Measurements from ENCODE around the gene AZIN2. TPM values are rescaled to one million over a fixed set of nuclear protein-coding genes. Genes with fewer than 3 reads are reported as not detected.

The AZIN2 gene
- total and polyA plus RNA-seq, 2 donors = 1.7 to 4.2 TPM

DNA sequence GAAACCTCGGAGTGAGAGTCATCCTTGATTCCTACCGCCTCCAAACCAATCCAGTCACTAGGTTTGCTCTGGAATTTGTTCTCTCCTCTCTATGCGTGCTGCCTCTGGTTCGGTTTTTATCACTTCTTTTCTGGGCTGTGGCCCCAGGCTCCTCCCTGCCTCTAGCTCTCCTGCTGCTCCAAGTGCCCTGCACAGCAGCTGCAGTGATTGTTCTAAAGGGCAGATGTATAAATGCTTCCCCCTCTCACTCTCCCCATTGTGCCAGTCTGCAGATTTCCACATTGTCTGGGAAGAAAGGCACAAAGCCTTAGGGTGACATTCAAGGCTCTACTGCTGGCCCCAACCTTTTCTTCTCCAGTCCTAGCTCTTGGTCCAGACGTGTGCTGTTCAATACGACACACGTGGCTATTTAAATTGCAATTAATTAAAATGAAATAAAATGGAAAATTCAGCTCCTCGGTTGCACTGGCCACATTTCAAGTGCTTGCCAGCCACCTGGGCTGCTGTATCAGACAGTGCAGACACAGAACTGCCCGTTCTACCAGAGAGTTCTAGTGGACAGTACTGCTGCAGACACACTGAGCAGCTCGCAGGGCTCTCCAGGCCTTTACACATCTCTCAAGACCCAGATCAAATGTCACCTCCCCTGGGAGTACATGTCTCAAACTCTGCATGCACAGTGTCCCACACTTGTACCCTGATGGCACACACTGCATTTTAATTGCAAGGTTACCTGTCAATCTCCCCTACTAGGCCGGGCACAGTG, 88.5 kb downstream of the AZIN2 start:
- H3K4me1 ChIP-seq (ENCODE audit: control insufficient read depth in 2 of 2, insufficient read depth in 2 of 2, low read length in 2 of 2) = no peaks in the 10 kb centered on the region
- no peak for DNase-seq (ENCODE audit: low read depth in 6 of 9, low spot score in 9 of 9)
- H3K9me3 ChIP-seq (ENCODE audit: control insufficient read depth in 2 of 2, insufficient read depth in 1 of 2, low read length in 1 of 2) = no peaks in the 10 kb centered on the region
- no peak overlapping the region for H3K27ac ChIP-seq (ENCODE audit: low read depth in 1 of 2, low read length in 1 of 2)
- WGBS = 95% methylated on average over 11 of the region's 11 CpGs
- no peak overlapping the region for H3K4me3 ChIP-seq (ENCODE audit: low read length in 2 of 2)
- no peaks in the 10 kb centered on the region for H3K27me3 ChIP-seq (ENCODE audit: control insufficient read depth in 2 of 2, insufficient read depth in 1 of 2, low read length in 1 of 2)
- H3K36me3 ChIP-seq (ENCODE audit: control insufficient read depth in 2 of 2, insufficient read depth in 2 of 2, low read length in 1 of 2) = peaks cover 4 to 9% of the 10 kb centered on the region in 2 donors

Other genes with a start within 250 kb of the AZIN2 start
- 3.5 TPM for gene FNDC5, start 210.2 kb upstream of the AZIN2 start, total RNA-seq
- 0.78 TPM for gene FNDC5, start 210.2 kb upstream of the AZIN2 start, polyA plus RNA-seq
- gene HPCA, start 194.7 kb upstream of the AZIN2 start, total RNA-seq = 0.24 TPM
- 0.34 TPM for gene HPCA, start 194.7 kb upstream of the AZIN2 start, polyA plus RNA-seq
- gene TMEM54, start 179.8 kb upstream of the AZIN2 start, total RNA-seq = 2.2 TPM
- 12.9 TPM for gene TMEM54, start 179.8 kb upstream of the AZIN2 start, polyA plus RNA-seq
- 11.6 TPM for gene RNF19B, start 116.3 kb upstream of the AZIN2 start, total RNA-seq
- gene RNF19B, start 116.3 kb upstream of the AZIN2 start, polyA plus RNA-seq = 12.7 TPM
- gene AK2, start 44.3 kb upstream of the AZIN2 start, total RNA-seq = 156 TPM
- gene AK2, start 44.3 kb upstream of the AZIN2 start, polyA plus RNA-seq = 73.2 TPM
- gene TRIM62, start 100.9 kb downstream of the AZIN2 start, total RNA-seq = 1.8 TPM
- gene TRIM62, start 100.9 kb downstream of the AZIN2 start, polyA plus RNA-seq = 7.8 TPM
- gene ZNF362, start 175.3 kb downstream of the AZIN2 start, total RNA-seq = 11.0 TPM
- gene ZNF362, start 175.3 kb downstream of the AZIN2 start, polyA plus RNA-seq = 18.3 TPM
- gene A3GALT2, start 239.9 kb downstream of the AZIN2 start, total RNA-seq = not detected
- not detected for gene A3GALT2, start 239.9 kb downstream of the AZIN2 start, polyA plus RNA-seq